ENCODE data around the gene ORAI1.

DNA sequence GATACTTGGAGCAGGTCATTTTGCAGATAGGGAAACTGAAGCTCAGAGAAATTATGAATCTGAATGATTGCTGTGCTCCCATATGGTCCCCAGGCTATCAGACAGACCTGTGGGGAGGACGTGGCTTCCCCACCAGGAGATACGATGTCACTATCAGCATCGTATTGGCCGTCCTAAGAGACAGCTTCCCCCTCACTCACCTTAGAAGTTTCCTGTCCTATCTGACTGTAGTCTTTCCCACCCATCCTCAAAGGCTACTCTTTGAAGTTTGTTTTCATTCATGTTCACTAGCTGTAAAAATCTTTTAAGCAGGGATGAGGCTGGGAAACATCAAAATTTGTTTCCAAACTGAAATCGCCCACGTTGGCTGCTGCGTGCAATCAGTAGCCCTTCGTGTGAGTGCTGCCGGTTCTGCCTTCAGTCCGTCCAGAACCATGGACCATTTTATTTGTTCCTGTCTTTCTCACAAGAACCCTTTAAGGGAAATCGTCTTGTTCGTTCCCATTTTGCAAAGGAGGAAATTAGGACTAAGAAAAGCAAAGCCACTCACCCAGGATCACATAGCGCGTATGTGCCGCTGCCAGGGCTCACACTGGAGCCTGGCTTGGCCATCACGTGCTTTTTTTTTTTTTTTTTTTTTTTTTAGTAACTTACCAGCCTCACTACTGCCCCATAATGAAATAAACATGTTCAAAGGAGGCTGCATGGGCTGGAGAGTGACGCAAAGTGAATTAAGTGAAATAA, 44.5 kb upstream of the ORAI1 start:
- TF ChIP-seq, protein P1, sequence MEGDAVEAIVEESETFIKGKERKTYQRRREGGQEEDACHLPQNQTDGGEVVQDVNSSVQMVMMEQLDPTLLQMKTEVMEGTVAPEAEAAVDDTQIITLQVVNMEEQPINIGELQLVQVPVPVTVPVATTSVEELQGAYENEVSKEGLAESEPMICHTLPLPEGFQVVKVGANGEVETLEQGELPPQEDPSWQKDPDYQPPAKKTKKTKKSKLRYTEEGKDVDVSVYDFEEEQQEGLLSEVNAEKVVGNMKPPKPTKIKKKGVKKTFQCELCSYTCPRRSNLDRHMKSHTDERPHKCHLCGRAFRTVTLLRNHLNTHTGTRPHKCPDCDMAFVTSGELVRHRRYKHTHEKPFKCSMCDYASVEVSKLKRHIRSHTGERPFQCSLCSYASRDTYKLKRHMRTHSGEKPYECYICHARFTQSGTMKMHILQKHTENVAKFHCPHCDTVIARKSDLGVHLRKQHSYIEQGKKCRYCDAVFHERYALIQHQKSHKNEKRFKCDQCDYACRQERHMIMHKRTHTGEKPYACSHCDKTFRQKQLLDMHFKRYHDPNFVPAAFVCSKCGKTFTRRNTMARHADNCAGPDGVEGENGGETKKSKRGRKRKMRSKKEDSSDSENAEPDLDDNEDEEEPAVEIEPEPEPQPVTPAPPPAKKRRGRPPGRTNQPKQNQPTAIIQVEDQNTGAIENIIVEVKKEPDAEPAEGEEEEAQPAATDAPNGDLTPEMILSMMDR (conservative IDR thresholded peaks at IDR 0.05): no peak
- TF ChIP-seq EZH2 (IDR thresholded peaks at IDR 0.05; ENCODE audit: low read depth): no peak
